ENCODE data around the gene IVNS1ABP. TPM values are rescaled to one million over a fixed set of nuclear protein-coding genes. Genes with fewer than 3 reads are reported as not detected.
A peak's percentile ranks its signal among the peaks of the same experiment; 100 is the strongest.

The IVNS1ABP gene
- total RNA-seq, 1 donor from 2014 or later: 125 TPM

DNA sequence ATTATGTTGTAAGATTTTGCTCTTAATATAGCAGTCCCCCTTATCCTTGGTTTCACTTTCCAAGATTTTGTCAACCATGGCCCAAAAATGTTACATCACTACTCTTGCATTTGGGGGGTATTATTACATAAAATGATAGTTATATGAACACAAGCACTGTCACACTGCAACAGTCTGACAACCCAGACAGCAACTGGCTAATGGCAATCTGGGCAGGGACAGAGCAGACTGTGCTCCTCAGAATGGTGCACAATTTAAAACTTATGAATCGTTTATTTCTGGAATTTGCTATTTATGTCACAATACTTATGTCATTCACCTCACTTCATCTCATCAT is 2.1 kb upstream of the IVNS1ABP start:
- no peak for DNase-seq (ENCODE audit: low read depth, low spot score)
- peak overlapping the region; percentile 4 for H3K27ac Mint-ChIP-seq (ENCODE audit: unreplicated experiment)

GRCh38 chr1:185318431-185319138 is 1.5 kb upstream of the IVNS1ABP start:
- H3K36me3 Mint-ChIP-seq (ENCODE audit: low read depth): peaks cover 19% of the 10 kb centered on the region
- peaks cover 6% of the 10 kb centered on the region for H3K9me3 Mint-ChIP-seq
- TF ChIP-seq CTCF (conservative IDR thresholded peaks at IDR 0.05): no peak
- no peak for DNase-seq (ENCODE audit: low read depth, low spot score)
- H3K4me1 Mint-ChIP-seq: peaks cover 40% of the 10 kb centered on the region
- H3K4me3 Mint-ChIP-seq: peak overlapping the region; percentile 92
- H3K27ac Mint-ChIP-seq (ENCODE audit: unreplicated experiment): peak overlapping the region; percentile 4
- no peaks in the 10 kb centered on the region for H3K27me3 Mint-ChIP-seq (ENCODE audit: low read depth)

More for the DNA sequence above, 2.1 kb upstream of the IVNS1ABP start:
- H3K4me3 Mint-ChIP-seq: peak overlapping the region; percentile 85
- H3K27me3 Mint-ChIP-seq (ENCODE audit: low read depth): no peaks in the 10 kb centered on the region
- TF ChIP-seq CTCF (conservative IDR thresholded peaks at IDR 0.05): no peak
- peaks cover 35% of the 10 kb centered on the region for H3K4me1 Mint-ChIP-seq
- H3K36me3 Mint-ChIP-seq (ENCODE audit: low read depth): peaks cover 19% of the 10 kb centered on the region
- peaks cover 6% of the 10 kb centered on the region for H3K9me3 Mint-ChIP-seq

DNA sequence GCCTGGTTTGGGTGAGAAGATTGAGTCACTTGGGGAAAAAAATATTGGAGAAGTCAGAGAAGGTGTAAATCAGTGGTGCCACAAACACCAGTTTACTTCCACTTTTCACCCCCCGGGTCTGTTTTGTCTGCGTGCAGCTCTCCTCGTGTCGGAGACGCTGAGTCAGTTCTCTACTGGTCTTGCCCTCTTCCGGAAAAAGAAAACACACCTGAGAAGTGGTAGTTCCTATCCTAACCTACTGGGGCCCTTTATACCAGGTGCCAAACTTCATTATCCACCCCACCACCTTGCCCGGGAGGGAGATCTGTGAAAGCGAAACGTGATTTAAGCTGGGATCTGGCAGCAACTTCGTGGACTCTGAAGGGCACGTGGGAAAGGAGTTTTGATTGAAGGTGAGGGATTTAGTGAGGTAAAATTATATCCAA is 855 bp upstream of the IVNS1ABP start:
- no peak for DNase-seq (ENCODE audit: low read depth, low spot score)

GRCh38 chr1:185316163-185317033 is 645 bp downstream of the IVNS1ABP start:
- peak; percentile 82 for DNase-seq (ENCODE audit: low read depth, low spot score)
- H3K27ac Mint-ChIP-seq (ENCODE audit: unreplicated experiment): peak overlapping the region; percentile 99
- peaks cover 57% of the 10 kb centered on the region for H3K4me1 Mint-ChIP-seq
- no peaks in the 10 kb centered on the region for H3K27me3 Mint-ChIP-seq (ENCODE audit: low read depth)
- peaks cover 6% of the 10 kb centered on the region for H3K9me3 Mint-ChIP-seq
- H3K36me3 Mint-ChIP-seq (ENCODE audit: low read depth): peaks cover 15% of the 10 kb centered on the region
- no peak for TF ChIP-seq CTCF (conservative IDR thresholded peaks at IDR 0.05)
- peak overlapping the region; percentile 92 for H3K4me3 Mint-ChIP-seq

More for the DNA sequence above, 855 bp upstream of the IVNS1ABP start:
- peaks cover 47% of the 10 kb centered on the region for H3K4me1 Mint-ChIP-seq
- H3K4me3 Mint-ChIP-seq: peak overlapping the region; percentile 92
- peaks cover 6% of the 10 kb centered on the region for H3K9me3 Mint-ChIP-seq
- peaks cover 19% of the 10 kb centered on the region for H3K36me3 Mint-ChIP-seq (ENCODE audit: low read depth)
- no peaks in the 10 kb centered on the region for H3K27me3 Mint-ChIP-seq (ENCODE audit: low read depth)
- peak overlapping the region; percentile 99 for H3K27ac Mint-ChIP-seq (ENCODE audit: unreplicated experiment)
- peak; percentile 30 for TF ChIP-seq CTCF (conservative IDR thresholded peaks at IDR 0.05)

GRCh38 chr1:185315445-185316071 is 1.5 kb downstream of the IVNS1ABP start:
- DNase-seq (ENCODE audit: low read depth, low spot score): no peak
- Mint-ChIP-seq H3K36me3 (ENCODE audit: low read depth) (peaks cover 8% of the 10 kb centered on the region), H3K27ac (ENCODE audit: unreplicated experiment) (peak overlapping the region; percentile 99), H3K27me3 (ENCODE audit: low read depth) (no peaks in the 10 kb centered on the region), H3K4me3 (peak overlapping the region; percentile 92), H3K9me3 (peaks cover 2% of the 10 kb centered on the region), H3K4me1 (peaks cover 57% of the 10 kb centered on the region)
- no peak for TF ChIP-seq CTCF (conservative IDR thresholded peaks at IDR 0.05)
